Natural killer cell (primary cell): ENCODE measurements around the gene ENAH. TPM values are rescaled to one million over a fixed set of nuclear protein-coding genes. Genes with fewer than 3 reads are reported as not detected.

Source experiments
- ATAC-seq, 3 donors: fragments of 150-1000 bp in 2 of 3; fragments of 200-7000 bp in 1 of 3; cut with Tn5 transposase; 1 replicate in 1 of 3; 2 replicates in 2 of 3; pipeline ENCODE4 v1.10.0; 2021; ENCODE audit warnings: mild to moderate bottlenecking in 2 of 3, moderate library complexity in 2 of 3
- DNase-seq, 2 donors: peaks; one replicate each; pipeline versions ENCODE4 v3.0.0 to v3.0.0-alpha.2; 2013 to 2021; ENCODE audit warnings: mixed read lengths in 1 of 2
- H3K27ac ChIP-seq: one replicate; pipeline ENCODE4 v1.5.1; 2013; ENCODE audit warnings: mild to moderate bottlenecking, low read length
- H3K27me3 ChIP-seq: one replicate; pipeline ENCODE4 v1.6.1; 2013; ENCODE audit warnings: low read length; ENCODE audit not compliant: control insufficient read depth, insufficient read depth
- H3K36me3 ChIP-seq: one replicate; pipeline ENCODE4 v1.6.1; 2013; ENCODE audit warnings: low read length; ENCODE audit not compliant: control insufficient read depth, insufficient read depth
- H3K4me1 ChIP-seq: one replicate; pipeline ENCODE4 v1.6.1; 2013; ENCODE audit warnings: low read length; ENCODE audit not compliant: control insufficient read depth, insufficient read depth
- H3K4me3 ChIP-seq: one replicate; pipeline ENCODE4 v1.5.1; 2013; ENCODE audit warnings: low read length
- H3K9me3 ChIP-seq: one replicate; pipeline ENCODE4 v1.6.1; 2013; ENCODE audit warnings: low read length; ENCODE audit not compliant: control insufficient read depth, insufficient read depth
- H3K27ac Mint-ChIP-seq, 2 donors: one replicate each; pipeline ENCODE4 v1.8.0; 2022; ENCODE audit warnings: mild to moderate bottlenecking in 2 of 2, mixed read lengths in 2 of 2, moderate library complexity in 1 of 2
- H3K27me3 Mint-ChIP-seq, 2 donors: one replicate each; pipeline ENCODE4 v1.8.0; 2022; ENCODE audit warnings: low read depth in 2 of 2, mixed read lengths in 2 of 2
- H3K36me3 Mint-ChIP-seq: one replicate; pipeline ENCODE4 v1.8.0; 2022; ENCODE audit warnings: mixed read lengths
- H3K4me1 Mint-ChIP-seq, 2 donors: one replicate each; pipeline ENCODE4 v1.8.0; 2022; ENCODE audit warnings: mixed read lengths in 2 of 2
- H3K4me3 Mint-ChIP-seq: one replicate; pipeline ENCODE4 v1.8.0; 2022; ENCODE audit warnings: mild to moderate bottlenecking, moderate library complexity, mixed read lengths
- H3K9me3 Mint-ChIP-seq, 2 donors: one replicate each; pipeline ENCODE4 v1.8.0; 2022; ENCODE audit warnings: mixed read lengths in 2 of 2
- WGBS: methylation state at CpG from one replicate; pipeline ENCODE4 v1.1.7; 2013; ENCODE audit warnings: missing lambda C conversion rate; ENCODE audit not compliant: insufficient coverage; 5-methylcytosine and 5-hydroxymethylcytosine counted together
- intact Hi-C: fragments of 100-400 bp; cut with micrococcal nuclease; formaldehyde crosslinking; loops from one replicate; pipeline ENCODE4 v1.14.2; 2022
- total RNA-seq, 4 donors: library from RNA; stranded (reverse); fragments of 120-200 nt in 1 of 4; gene quantifications; one replicate each; pipeline versions ENCODE4 v1.2.3 to v1.2.4, GENCODE V29; 2013 to 2022
- TF ChIP-seq, protein P1 (sequence below): fragments of 200-600 bp; IDR thresholded peaks from one replicate; pipeline ENCODE4 v1.8.0; 2022; ENCODE audit warnings: antibody characterized with exemption

ENAH gene
- total RNA-seq, 3 donors from 2014 or later (not counting 1 experiment from before 2014, with no cell fraction given), result not detected

DNA sequence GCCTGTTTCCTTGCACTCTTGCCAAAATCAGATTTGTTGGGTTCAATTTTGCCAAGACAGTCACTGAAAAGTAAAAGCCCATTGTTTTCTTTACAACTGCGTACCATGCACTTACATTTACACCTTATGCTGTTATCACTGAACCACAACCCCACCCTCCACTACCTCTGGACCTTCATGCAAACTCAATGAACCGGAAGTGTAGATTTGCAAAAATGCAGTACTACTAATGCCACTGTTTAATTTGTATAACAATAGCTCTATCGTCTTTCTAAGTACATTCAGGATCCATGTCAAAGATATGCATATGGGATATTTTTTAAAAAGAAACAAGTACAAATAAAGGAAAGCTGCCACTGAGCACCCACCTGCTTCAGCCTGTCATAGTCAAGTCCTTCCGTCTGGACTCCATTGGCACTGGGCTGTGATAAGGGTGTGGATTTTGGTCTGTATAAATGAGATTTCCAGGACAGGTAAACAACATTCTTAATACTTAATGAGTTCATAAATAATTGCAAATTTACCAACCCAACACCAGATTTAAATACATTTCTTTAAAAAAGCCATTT lies 152.2 kb downstream of the ENAH start:
- Histone ChIP-seq H3K4me3 (no peak overlapping the region), H3K27ac (no peak overlapping the region), H3K9me3 (no peaks in the 10 kb centered on the region), H3K36me3 (no peaks in the 10 kb centered on the region), H3K4me1 (no peaks in the 10 kb centered on the region), H3K27me3 (peaks cover 4% of the 10 kb centered on the region)
- Mint-ChIP-seq H3K4me1 (no peaks in the 10 kb centered on the region), H3K9me3 (no peaks in the 10 kb centered on the region), H3K36me3 (no peaks in the 10 kb centered on the region), H3K27ac (no peak overlapping the region), H3K4me3 (no peak overlapping the region), H3K27me3 (peaks cover 6 to 14% of the 10 kb centered on the region in 2 donors)
- WGBS, result 95% methylated on average over 2 of the region's 4 CpGs
- ATAC-seq, result no peak
- intact Hi-C loops, result no loop called here
- TF ChIP-seq, protein P1, sequence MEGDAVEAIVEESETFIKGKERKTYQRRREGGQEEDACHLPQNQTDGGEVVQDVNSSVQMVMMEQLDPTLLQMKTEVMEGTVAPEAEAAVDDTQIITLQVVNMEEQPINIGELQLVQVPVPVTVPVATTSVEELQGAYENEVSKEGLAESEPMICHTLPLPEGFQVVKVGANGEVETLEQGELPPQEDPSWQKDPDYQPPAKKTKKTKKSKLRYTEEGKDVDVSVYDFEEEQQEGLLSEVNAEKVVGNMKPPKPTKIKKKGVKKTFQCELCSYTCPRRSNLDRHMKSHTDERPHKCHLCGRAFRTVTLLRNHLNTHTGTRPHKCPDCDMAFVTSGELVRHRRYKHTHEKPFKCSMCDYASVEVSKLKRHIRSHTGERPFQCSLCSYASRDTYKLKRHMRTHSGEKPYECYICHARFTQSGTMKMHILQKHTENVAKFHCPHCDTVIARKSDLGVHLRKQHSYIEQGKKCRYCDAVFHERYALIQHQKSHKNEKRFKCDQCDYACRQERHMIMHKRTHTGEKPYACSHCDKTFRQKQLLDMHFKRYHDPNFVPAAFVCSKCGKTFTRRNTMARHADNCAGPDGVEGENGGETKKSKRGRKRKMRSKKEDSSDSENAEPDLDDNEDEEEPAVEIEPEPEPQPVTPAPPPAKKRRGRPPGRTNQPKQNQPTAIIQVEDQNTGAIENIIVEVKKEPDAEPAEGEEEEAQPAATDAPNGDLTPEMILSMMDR, result no peak
- DNase-seq, result no peak

DNA sequence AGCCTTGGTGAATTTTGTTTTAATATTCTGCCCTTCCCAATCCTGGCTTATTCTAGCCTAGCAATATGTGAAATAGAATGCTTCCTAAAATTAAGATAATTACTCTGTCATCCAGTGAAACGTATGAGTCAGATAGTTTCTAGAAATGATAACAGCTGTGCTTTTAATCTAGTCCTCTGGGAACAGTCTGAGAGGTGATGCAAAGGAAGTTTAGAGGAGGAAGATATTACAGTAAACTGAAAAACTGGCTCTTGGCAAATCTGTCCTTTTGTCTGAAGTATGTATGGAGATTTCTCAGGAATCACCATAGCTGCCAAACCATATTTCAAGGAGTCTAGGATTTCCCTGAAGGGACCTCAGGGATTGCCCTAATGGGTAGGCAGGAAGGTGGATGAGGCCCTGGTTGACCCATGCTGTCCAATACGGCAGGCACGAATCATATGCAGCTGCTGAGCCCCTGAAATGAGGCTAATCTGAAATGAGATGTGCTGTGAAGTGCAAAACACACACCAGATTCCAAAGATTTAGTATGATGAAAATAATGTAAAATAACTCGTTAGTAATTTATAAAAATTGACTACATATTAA lies 154.3 kb downstream of the ENAH start:
- Mint-ChIP-seq H3K4me3 (no peak overlapping the region), H3K9me3 (no peaks in the 10 kb centered on the region), H3K36me3 (no peaks in the 10 kb centered on the region), H3K27ac (no peak overlapping the region), H3K4me1 (no peaks in the 10 kb centered on the region), H3K27me3 (peaks cover 9 to 14% of the 10 kb centered on the region in 2 donors)
- ATAC-seq (no peak), DNase-seq (no peak)
- Histone ChIP-seq H3K27me3 (peaks cover 4% of the 10 kb centered on the region), H3K4me3 (no peak overlapping the region), H3K36me3 (no peaks in the 10 kb centered on the region), H3K9me3 (no peaks in the 10 kb centered on the region), H3K27ac (no peak overlapping the region), H3K4me1 (no peaks in the 10 kb centered on the region)
- intact Hi-C loops, result no loop called here
- WGBS, result 77% methylated on average over 3 of the region's 4 CpGs
- TF ChIP-seq, protein P1, result no peak

DNA sequence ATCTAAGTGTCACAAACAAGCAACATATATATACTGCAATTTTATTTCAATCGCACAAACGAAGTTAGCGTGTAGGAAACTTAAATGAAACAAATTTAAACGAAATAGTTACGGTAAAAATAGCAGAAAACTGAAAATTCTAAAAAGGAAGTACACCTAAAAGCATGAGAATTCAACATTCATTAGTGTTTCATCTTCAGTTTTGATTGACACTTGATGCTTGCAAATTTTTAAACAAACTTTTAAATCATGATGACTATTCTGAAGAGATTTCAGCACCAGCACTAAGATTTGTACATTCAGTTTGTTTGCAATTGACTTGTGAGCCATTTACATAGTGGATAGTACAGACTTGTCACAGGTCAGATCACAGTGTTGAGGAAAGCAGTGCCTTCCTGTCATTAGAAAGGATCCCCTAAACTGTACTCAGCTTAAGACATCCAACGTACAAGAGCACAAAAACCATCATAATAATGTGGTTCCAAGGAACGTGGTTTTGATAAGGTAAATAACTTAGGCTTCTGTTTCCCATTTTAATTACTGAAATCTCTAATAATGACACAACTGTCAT lies 158.0 kb downstream of the ENAH start:
- Histone ChIP-seq H3K4me1 (no peaks in the 10 kb centered on the region), H3K36me3 (no peaks in the 10 kb centered on the region), H3K27ac (no peak overlapping the region), H3K4me3 (no peak overlapping the region), H3K9me3 (no peaks in the 10 kb centered on the region), H3K27me3 (peaks cover 5% of the 10 kb centered on the region)
- TF ChIP-seq, protein P1, result no peak
- Mint-ChIP-seq H3K4me1 (no peaks in the 10 kb centered on the region), H3K36me3 (no peaks in the 10 kb centered on the region), H3K27me3 (peaks cover 6 to 14% of the 10 kb centered on the region in 2 donors), H3K27ac (no peak overlapping the region), H3K9me3 (no peaks in the 10 kb centered on the region), H3K4me3 (no peak overlapping the region)
- 70% methylated on average over 5 of the region's 7 CpGs for WGBS
- no peak for ATAC-seq
- intact Hi-C loops, result no loop called here
- no peak for DNase-seq
